ENCODE results near the gene ZNF581.
A peak's percentile ranks its signal among the peaks of the same experiment; 100 is the strongest.

ZNF581 gene

DNA sequence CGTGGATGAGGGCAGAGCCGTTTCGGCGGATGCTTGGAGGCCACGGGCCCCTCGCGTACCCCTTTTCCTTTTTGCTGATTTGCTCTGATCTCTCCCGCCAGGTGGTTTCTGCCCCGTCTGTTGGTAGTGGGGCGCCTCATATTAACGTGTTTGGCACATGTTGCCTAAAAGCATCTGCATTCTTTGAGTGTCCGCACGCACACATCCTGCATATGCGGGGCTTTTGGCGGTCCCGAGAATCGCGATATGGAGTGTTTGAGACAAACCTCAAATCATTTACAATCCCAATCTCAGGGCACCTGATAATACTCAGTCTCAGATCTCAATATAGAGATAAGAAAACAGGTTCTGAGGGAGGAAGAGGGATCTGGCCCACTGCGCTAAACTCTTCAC lies 12.2 kb downstream of the ZNF581 start:
- peak overlapping the region; percentile 93 to 99 for H3K27ac ChIP-seq
- peaks cover 1 to 36% (median 16%) of the 10 kb centered on the region in 3 donors for H3K36me3 ChIP-seq
- intact Hi-C loops (cut with DNase I; ENCODE audit: low total_unique reads): no loop called here
- DNase-seq: no peak
- H3K9me3 ChIP-seq: no peaks in the 10 kb centered on the region
- no peaks in the 10 kb centered on the region for H3K27me3 ChIP-seq
- H3K4me3 ChIP-seq: peak overlapping the region; percentile 73 to 96
- TF ChIP-seq, protein P1, sequence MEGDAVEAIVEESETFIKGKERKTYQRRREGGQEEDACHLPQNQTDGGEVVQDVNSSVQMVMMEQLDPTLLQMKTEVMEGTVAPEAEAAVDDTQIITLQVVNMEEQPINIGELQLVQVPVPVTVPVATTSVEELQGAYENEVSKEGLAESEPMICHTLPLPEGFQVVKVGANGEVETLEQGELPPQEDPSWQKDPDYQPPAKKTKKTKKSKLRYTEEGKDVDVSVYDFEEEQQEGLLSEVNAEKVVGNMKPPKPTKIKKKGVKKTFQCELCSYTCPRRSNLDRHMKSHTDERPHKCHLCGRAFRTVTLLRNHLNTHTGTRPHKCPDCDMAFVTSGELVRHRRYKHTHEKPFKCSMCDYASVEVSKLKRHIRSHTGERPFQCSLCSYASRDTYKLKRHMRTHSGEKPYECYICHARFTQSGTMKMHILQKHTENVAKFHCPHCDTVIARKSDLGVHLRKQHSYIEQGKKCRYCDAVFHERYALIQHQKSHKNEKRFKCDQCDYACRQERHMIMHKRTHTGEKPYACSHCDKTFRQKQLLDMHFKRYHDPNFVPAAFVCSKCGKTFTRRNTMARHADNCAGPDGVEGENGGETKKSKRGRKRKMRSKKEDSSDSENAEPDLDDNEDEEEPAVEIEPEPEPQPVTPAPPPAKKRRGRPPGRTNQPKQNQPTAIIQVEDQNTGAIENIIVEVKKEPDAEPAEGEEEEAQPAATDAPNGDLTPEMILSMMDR (IDR thresholded peaks at IDR 0.05): no peak
- H3K4me1 ChIP-seq: peaks cover 0 to 55% (median 55%) of the 10 kb centered on the region in 4 donors

DNA sequence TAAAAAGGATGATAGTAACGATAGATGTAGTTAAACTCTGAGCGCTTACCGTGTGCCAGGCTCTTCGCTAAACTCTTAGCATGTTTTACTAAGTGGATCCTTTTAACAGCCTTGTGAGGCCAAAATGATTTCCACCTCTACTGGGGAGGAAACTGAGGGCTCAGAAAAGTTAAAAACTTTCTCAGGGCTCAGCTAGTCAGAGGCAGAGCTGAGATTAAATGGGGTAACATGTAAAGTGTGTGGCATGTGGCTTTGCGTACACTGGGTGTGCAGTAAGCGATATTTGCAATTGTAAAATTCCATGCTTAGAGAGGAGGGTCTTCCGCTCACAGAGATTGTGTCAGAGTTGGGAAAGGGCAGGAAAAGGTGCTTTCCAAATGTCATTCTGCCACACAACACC lies 13.1 kb downstream of the ZNF581 start:
- H3K4me3 ChIP-seq: peak overlapping the region; percentile 73 to 96
- peaks cover 10 to 40% (median 25%) of the 10 kb centered on the region in 3 donors for H3K36me3 ChIP-seq
- DNase-seq: no peak
- TF ChIP-seq, protein P1 (IDR thresholded peaks at IDR 0.05): no peak
- intact Hi-C loops (cut with DNase I; ENCODE audit: low total_unique reads): no loop called here
- no peaks in the 10 kb centered on the region for H3K9me3 ChIP-seq
- no peak overlapping the region for H3K27ac ChIP-seq
- no peaks in the 10 kb centered on the region for H3K27me3 ChIP-seq
- H3K4me1 ChIP-seq: peaks cover 0 to 55% (median 55%) of the 10 kb centered on the region in 4 donors

DNA sequence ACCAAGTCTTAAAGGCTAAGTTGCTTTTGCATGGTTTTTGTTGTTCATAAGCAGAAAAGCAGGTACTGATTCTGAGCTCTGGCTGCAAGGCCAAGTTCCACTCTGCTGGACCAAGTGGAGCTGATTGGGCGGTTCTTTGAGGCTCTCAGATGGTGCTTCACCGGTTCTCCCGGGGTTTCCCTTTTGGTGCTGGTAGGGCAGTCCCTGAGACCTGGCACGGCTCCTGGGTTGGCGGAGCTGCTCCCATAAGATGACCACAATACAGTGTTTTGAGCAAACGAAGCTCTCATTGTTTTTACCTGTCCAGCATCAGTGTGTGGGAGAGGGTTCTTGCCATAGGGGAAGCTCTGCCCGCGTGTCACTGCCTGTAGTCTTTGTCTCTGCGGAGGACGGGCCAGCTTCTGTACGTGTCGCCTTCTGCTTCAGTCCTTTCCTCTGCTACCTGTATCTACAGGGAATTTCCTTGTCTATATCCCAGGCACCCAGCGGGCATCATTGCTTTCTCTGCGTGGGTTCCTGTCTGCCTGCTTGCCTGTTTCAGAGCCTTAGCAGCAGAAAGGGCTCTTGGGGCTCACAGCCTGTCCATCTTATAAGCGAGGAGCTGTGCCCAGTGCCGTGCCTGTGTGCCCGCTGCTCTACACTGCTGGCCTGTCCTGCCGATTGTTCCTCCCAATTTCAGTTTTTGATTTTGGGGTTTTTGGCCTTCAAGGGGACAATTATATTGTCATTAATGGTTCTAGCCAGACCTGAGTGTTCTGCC lies 13.7 kb downstream of the ZNF581 start:
- Histone ChIP-seq H3K27ac (no peak overlapping the region), H3K36me3 (peaks cover 16 to 46% (median 31%) of the 10 kb centered on the region in 3 donors), H3K4me3 (peak overlapping the region; percentile 73 to 96), H3K9me3 (no peaks in the 10 kb centered on the region), H3K4me1 (peaks cover 0 to 55% (median 55%) of the 10 kb centered on the region in 4 donors), H3K27me3 (no peaks in the 10 kb centered on the region)
- intact Hi-C loops (cut with DNase I; ENCODE audit: low total_unique reads): no loop called here
- TF ChIP-seq, protein P1 (IDR thresholded peaks at IDR 0.05): no peak
- no peak for DNase-seq

DNA sequence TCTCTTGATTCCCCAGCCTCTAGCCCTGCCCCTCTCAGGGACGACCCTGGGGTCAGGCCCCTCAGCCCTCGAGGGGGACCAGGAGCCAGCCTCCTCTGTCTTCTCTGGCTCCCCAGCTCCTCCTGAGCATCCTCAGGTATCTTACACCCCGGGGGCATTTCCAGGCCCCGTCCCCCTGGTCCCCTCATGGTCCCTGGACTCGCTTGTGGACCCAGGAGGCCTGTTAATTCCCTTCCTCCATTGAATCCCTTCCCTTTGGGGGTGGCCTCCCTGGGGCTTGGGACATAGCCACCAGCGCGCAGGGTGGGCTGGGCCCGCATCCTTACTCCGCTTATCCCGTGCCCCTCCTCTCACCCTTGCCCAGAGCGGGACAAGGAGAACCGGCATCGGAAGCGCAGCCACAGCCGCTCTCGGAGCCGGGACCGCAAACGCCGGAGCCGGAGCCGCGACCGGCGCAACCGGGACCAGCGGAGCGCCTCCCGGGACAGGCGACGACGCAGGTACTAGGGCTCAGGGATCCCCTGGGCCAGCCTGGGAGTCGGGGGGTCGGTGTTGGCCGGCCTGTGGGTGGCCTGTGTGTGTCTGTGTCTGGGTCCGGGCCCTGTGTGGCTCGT lies 15.5 kb downstream of the ZNF581 start:
- no peak for DNase-seq
- Histone ChIP-seq H3K4me1 (peaks cover 0 to 48% (median 47%) of the 10 kb centered on the region in 4 donors), H3K27ac (no peak overlapping the region), H3K9me3 (no peaks in the 10 kb centered on the region), H3K36me3 (peaks cover 34 to 56% (median 49%) of the 10 kb centered on the region in 3 donors), H3K4me3 (no peak overlapping the region), H3K27me3 (no peaks in the 10 kb centered on the region)
- TF ChIP-seq, protein P1 (IDR thresholded peaks at IDR 0.05): no peak
- intact Hi-C loops (cut with DNase I; ENCODE audit: low total_unique reads): no loop called here

DNA sequence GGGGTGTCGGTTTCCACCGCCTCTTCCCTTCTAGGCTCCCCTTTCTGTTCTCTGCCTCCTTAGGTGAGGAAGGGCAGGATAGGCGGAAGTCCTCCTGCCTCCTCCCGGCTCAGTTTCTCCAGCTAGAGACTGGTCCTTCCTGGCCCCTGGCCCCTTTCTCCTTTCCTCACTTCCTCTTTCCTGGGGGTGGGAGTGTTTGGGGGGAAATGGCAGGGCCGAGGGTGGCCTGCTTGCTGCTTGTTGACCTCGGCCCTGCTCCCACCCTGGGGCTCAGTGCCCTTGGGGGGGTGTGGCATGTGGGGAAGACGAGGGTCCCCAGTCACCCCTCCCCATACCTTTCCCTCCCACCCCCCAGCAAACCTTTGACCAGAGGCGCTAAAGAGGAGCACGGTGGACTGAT lies 16.4 kb downstream of the ZNF581 start:
- intact Hi-C loops (cut with DNase I; ENCODE audit: low total_unique reads): no loop called here
- no peak overlapping the region for H3K4me3 ChIP-seq
- TF ChIP-seq, protein P1 (IDR thresholded peaks at IDR 0.05): no peak
- H3K27me3 ChIP-seq: no peaks in the 10 kb centered on the region
- peaks cover 42 to 65% (median 58%) of the 10 kb centered on the region in 3 donors for H3K36me3 ChIP-seq
- H3K4me1 ChIP-seq: peaks cover 0 to 48% (median 47%) of the 10 kb centered on the region in 4 donors
- H3K9me3 ChIP-seq: no peaks in the 10 kb centered on the region
- H3K27ac ChIP-seq: no peak overlapping the region
- no peak for DNase-seq
